GM19193 (cell line): ENCODE results near the gene FAM186B.
A peak's percentile ranks its signal among the peaks of the same experiment; 100 is the strongest.

Source experiments
- POLR2A ChIP-seq: IDR thresholded peaks from 4 replicates; pipeline ENCODE4 v1.6.1; 2011; ENCODE audit not compliant: insufficient read depth, insufficient read length; ENCODE audit errors: extremely low read depth

FAM186B gene

GRCh38 chr12:49588281-49588680 lies 17.2 kb downstream of the FAM186B start:
- TF ChIP-seq POLR2A, result no peak

GRCh38 chr12:49587174-49587908 lies 18.1 kb downstream of the FAM186B start:
- no peak for TF ChIP-seq POLR2A

- TF ChIP-seq POLR2A, result no peak
Measured at GRCh38 chr12:49585477-49586459, 19.7 kb downstream of the FAM186B start.

- TF ChIP-seq POLR2A, result no peak
Measured at GRCh38 chr12:49584591-49584990, 20.8 kb downstream of the FAM186B start.

- no peak for TF ChIP-seq POLR2A
Measured at GRCh38 chr12:49583366-49584094, 21.9 kb downstream of the FAM186B start.

GRCh38 chr12:49582850-49583249 lies 22.6 kb downstream of the FAM186B start:
- no peak for TF ChIP-seq POLR2A

GRCh38 chr12:49582201-49582600 lies 23.2 kb downstream of the FAM186B start:
- no peak for TF ChIP-seq POLR2A

- TF ChIP-seq POLR2A, result peak; percentile 19
Measured at GRCh38 chr12:49580572-49581535, 24.6 kb downstream of the FAM186B start.

GRCh38 chr12:49578471-49579112 lies 26.8 kb downstream of the FAM186B start:
- no peak for TF ChIP-seq POLR2A

GRCh38 chr12:49577589-49578315 lies 27.7 kb downstream of the FAM186B start:
- TF ChIP-seq POLR2A, result no peak

GRCh38 chr12:49568442-49569162 lies 36.8 kb downstream of the FAM186B start:
- no peak for TF ChIP-seq POLR2A
